Stimulated activated CD4-positive, alpha-beta T cell treated with anti-CD3 and anti-CD28 coated beads, Interleukin-4, amount 100 ng/mL, for 48 hours (primary cell): ENCODE results near the gene TBCEL.

Experiments used
- DNase-seq, 2 donors: peaks; one replicate each; pipeline ENCODE4 v3.0.0-alpha.2; 2020; ENCODE audit warnings: low read depth in 2 of 2

TBCEL gene

DNA sequence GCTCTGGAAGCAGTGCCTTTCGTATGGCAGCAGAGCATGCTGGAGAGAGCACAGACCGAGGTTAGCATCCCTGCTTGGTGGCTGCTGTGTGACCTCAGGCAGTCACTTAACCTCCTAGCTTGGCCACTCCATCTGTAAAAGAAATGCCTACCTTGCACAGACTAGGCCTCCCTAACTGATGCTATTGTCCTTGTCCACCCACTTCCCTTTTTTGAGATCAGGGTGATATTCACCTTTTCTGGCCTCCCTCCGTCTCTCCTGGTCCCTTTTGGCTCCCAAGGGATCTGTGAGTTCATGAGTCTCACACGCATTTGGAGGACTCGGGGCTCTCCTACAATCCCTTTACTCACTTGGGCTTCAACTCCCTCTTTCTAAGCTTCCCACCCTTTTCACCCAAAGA lies 114.4 kb downstream of the TBCEL start:
- no peak for DNase-seq

- DNase-seq: no peak
These were observed 116.5 kb downstream of the TBCEL start for GRCh38 chr11:121140369-121140768.
